ENCODE results near the gene NSRP1. TPM values are rescaled to one million over a fixed set of nuclear protein-coding genes. Genes with fewer than 3 reads are reported as not detected.
A peak's percentile ranks its signal among the peaks of the same experiment; 100 is the strongest.

NSRP1 gene
- total and polyA plus RNA-seq, 2 of the 13 experiments (the other 11 are each of a cell fraction or from before 2014, with no cell fraction given): 7.0 to 14.3 TPM

- TF ChIP-seq ELK4 (CRISPR knock-in tag; IDR thresholded peaks at IDR 0.05; ENCODE audit: borderline replicate concordance): no peak
- TF ChIP-seq TAF1 (CRISPR knock-in tag; IDR thresholded peaks at IDR 0.05): no peak
- no peak for TF ChIP-seq ZNF333 (CRISPR knock-in tag; IDR thresholded peaks at IDR 0.05; ENCODE audit: borderline replicate concordance)
- TF ChIP-seq HNRNPH1 (optimal IDR thresholded peaks at IDR 0.05; ENCODE audit: low read depth, low read length): no peak
- TF ChIP-seq CSRNP1 (CRISPR knock-in tag; IDR thresholded peaks at IDR 0.05): no peak
- no peak for TF ChIP-seq KDM3A (CRISPR knock-in tag; IDR thresholded peaks at IDR 0.05; ENCODE audit: low read depth)
- no peak for TF ChIP-seq ZNF790 (CRISPR knock-in tag; IDR thresholded peaks at IDR 0.05; ENCODE audit: borderline replicate concordance)
- TF ChIP-seq ZNF160 (CRISPR knock-in tag; IDR thresholded peaks at IDR 0.05): no peak
- no peak for TF ChIP-seq PAF1 (CRISPR knock-in tag; IDR thresholded peaks at IDR 0.05)
- no peak for TF ChIP-seq ZNF792 (CRISPR knock-in tag; IDR thresholded peaks at IDR 0.05)
- no peak for TF ChIP-seq PCBP2 (optimal IDR thresholded peaks at IDR 0.05; ENCODE audit: low read depth, low read length, poor library complexity, severe bottlenecking)
- TF ChIP-seq ZNF563 (CRISPR knock-in tag; IDR thresholded peaks at IDR 0.05): no peak
- TF ChIP-seq KDM2A (CRISPR knock-in tag; IDR thresholded peaks at IDR 0.05; ENCODE audit: borderline replicate concordance, low read depth): peak; percentile 57; the same call in 1 of the 2 replicates
- 0 out of 2 replicates have a peak, but pooled peaks have one; percentile 24 for TF ChIP-seq JUN (CRISPR knock-in tag; IDR thresholded peaks at IDR 0.05)
- TF ChIP-seq ELF4 (CRISPR knock-in tag; IDR thresholded peaks at IDR 0.05; ENCODE audit: borderline replicate concordance): no peak
- no peak for TF ChIP-seq TEAD2 (CRISPR knock-in tag; IDR thresholded peaks at IDR 0.05)
- TF ChIP-seq ZNF33B (CRISPR knock-in tag; IDR thresholded peaks at IDR 0.05): no peak
- TF ChIP-seq ZFP91 (CRISPR knock-in tag; IDR thresholded peaks at IDR 0.05; ENCODE audit: borderline replicate concordance): no peak
- TF ChIP-seq SP140L (CRISPR knock-in tag; IDR thresholded peaks at IDR 0.05; ENCODE audit: borderline replicate concordance): no peak
- peak; percentile 91 for TF ChIP-seq ZNF501 (CRISPR knock-in tag; IDR thresholded peaks at IDR 0.05)
- TF ChIP-seq HNF1B (CRISPR knock-in tag; IDR thresholded peaks at IDR 0.05): 0 out of 2 replicates have a peak, but pooled peaks have one; percentile 60
- no peak for TF ChIP-seq HOXA7 (CRISPR knock-in tag; IDR thresholded peaks at IDR 0.05)
- TF ChIP-seq SOX5 (CRISPR knock-in tag; IDR thresholded peaks at IDR 0.05; ENCODE audit: borderline replicate concordance): peak; percentile 80
- TF ChIP-seq ZNF850 (CRISPR knock-in tag; conservative IDR thresholded peaks at IDR 0.05): no peak
- no peak for TF ChIP-seq NR3C1 (CRISPR knock-in tag; IDR thresholded peaks at IDR 0.05)
Measured at GRCh38 chr17:30104575-30105339, 11.9 kb upstream of the NSRP1 start (continued).

All from HepG2 (cell line).